ENCODE data around the gene ACBD6. TPM values are rescaled to one million over a fixed set of nuclear protein-coding genes. Genes with fewer than 3 reads are reported as not detected.

The ACBD6 gene
- total and polyA plus RNA-seq, 2 donors (not counting 1 experiment from before 2014, with no cell fraction given): 52.9 to 80.9 TPM

GRCh38 chr1:180280617-180281016, 221.8 kb downstream of the ACBD6 start:
- no peaks in the 10 kb centered on the region for H3K27me3 Mint-ChIP-seq
- no peaks in the 10 kb centered on the region for H3K9me3 Mint-ChIP-seq (ENCODE audit: insufficient read depth)
- Histone ChIP-seq H3K4me3 (ENCODE audit: control extremely low read depth in 1 of 5, extremely low read depth in 1 of 5, insufficient read depth in 1 of 5, low read depth in 2 of 5, low read length in 4 of 5) (no peak overlapping the region), H3K27me3 (replicated peaks in 1 of 4; ENCODE audit: control extremely low read depth in 1 of 4, control insufficient read depth in 3 of 4, insufficient read depth in 4 of 4, low read length in 3 of 4) (no peaks in the 10 kb centered on the region), H3K9me3 (ENCODE audit: control extremely low read depth in 1 of 3, control insufficient read depth in 2 of 3, insufficient read depth in 1 of 3, low read length in 2 of 3) (no peaks in the 10 kb centered on the region), H3K9ac (ENCODE audit: low read length) (no peak overlapping the region), H3K4me2 (replicated peaks; ENCODE audit: low read depth, low read length, poor library complexity, severe bottlenecking) (no peak overlapping the region), H2AFZ (ENCODE audit: insufficient read depth, low read depth, low read length, poor library complexity, severe bottlenecking) (no peak overlapping the region), H3K27ac (ENCODE audit: low read length in 2 of 2) (no peak overlapping the region), H3K79me2 (ENCODE audit: control insufficient read depth, insufficient read depth, low read length) (no peaks in the 10 kb centered on the region), H3K36me3 (replicated peaks in 1 of 2; ENCODE audit: control extremely low read depth in 1 of 2, control insufficient read depth in 1 of 2, extremely low read depth in 1 of 2, insufficient read depth in 2 of 2, low read length in 1 of 2) (peaks cover 5 to 13% of the 10 kb centered on the region in 2 experiments), H4K20me1 (ENCODE audit: control insufficient read depth, insufficient read depth, low read length, poor library complexity, severe bottlenecking) (no peaks in the 10 kb centered on the region), H3K4me1 (ENCODE audit: control insufficient read depth in 2 of 2, insufficient read depth in 2 of 2, low read length in 2 of 2) (peaks cover 0 to 7% of the 10 kb centered on the region in 2 donors)
- ChIA-PET CTCF (no interaction called here), POLR2A (no interaction called here)
- H3K4me3 Mint-ChIP-seq: no peak overlapping the region
- peaks cover 2% of the 10 kb centered on the region for H3K4me1 Mint-ChIP-seq
- intact Hi-C loops (cut with micrococcal nuclease): no loop called here
- no peak overlapping the region for H3K27ac Mint-ChIP-seq
- ATAC-seq (ENCODE audit: low read depth) (no peak), DNase-seq (no peak)
- no CpG with 5 or more reads among the region's 2 CpGs for WGBS (ENCODE audit: insufficient coverage)
- no peak for TF ChIP-seq EZH2 (IDR thresholded peaks at IDR 0.05; ENCODE audit: borderline replicate concordance, insufficient read depth, low read depth, low read length, poor library complexity, severe bottlenecking)
- TF ChIP-seq, protein P1, sequence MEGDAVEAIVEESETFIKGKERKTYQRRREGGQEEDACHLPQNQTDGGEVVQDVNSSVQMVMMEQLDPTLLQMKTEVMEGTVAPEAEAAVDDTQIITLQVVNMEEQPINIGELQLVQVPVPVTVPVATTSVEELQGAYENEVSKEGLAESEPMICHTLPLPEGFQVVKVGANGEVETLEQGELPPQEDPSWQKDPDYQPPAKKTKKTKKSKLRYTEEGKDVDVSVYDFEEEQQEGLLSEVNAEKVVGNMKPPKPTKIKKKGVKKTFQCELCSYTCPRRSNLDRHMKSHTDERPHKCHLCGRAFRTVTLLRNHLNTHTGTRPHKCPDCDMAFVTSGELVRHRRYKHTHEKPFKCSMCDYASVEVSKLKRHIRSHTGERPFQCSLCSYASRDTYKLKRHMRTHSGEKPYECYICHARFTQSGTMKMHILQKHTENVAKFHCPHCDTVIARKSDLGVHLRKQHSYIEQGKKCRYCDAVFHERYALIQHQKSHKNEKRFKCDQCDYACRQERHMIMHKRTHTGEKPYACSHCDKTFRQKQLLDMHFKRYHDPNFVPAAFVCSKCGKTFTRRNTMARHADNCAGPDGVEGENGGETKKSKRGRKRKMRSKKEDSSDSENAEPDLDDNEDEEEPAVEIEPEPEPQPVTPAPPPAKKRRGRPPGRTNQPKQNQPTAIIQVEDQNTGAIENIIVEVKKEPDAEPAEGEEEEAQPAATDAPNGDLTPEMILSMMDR (IDR thresholded peaks at IDR 0.05): no peak

DNA sequence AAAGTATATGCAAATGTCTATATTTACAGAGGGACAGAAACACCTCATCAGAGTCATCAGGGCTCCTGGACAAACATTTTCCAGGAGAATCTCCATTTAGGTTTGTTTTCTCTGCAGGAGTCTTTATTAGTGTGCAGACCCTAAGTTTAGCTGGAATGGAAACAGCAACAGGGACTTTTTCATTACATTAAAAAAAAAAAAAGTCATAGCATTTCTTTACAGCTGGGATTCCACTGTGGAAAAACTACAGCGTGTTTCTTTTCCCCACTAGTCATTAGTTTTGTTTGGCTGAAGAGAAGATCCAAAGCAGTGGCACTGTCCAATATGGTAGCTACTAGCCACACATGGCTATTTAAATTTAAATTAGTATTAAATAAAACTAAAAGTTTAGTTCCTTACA, 222.7 kb downstream of the ACBD6 start:
- Histone ChIP-seq H2AFZ (ENCODE audit: insufficient read depth, low read depth, low read length, poor library complexity, severe bottlenecking) (no peak overlapping the region), H3K4me3 (ENCODE audit: control extremely low read depth in 1 of 5, extremely low read depth in 1 of 5, insufficient read depth in 1 of 5, low read depth in 2 of 5, low read length in 4 of 5) (no peak overlapping the region), H3K79me2 (ENCODE audit: control insufficient read depth, insufficient read depth, low read length) (no peaks in the 10 kb centered on the region), H3K4me2 (replicated peaks; ENCODE audit: low read depth, low read length, poor library complexity, severe bottlenecking) (no peak overlapping the region), H3K9ac (ENCODE audit: low read length) (no peak overlapping the region), H3K36me3 (replicated peaks in 1 of 2; ENCODE audit: control extremely low read depth in 1 of 2, control insufficient read depth in 1 of 2, extremely low read depth in 1 of 2, insufficient read depth in 2 of 2, low read length in 1 of 2) (peaks cover 5 to 21% of the 10 kb centered on the region in 2 experiments), H3K27me3 (replicated peaks in 1 of 4; ENCODE audit: control extremely low read depth in 1 of 4, control insufficient read depth in 3 of 4, insufficient read depth in 4 of 4, low read length in 3 of 4) (no peaks in the 10 kb centered on the region), H4K20me1 (ENCODE audit: control insufficient read depth, insufficient read depth, low read length, poor library complexity, severe bottlenecking) (no peaks in the 10 kb centered on the region), H3K9me3 (ENCODE audit: control extremely low read depth in 1 of 3, control insufficient read depth in 2 of 3, insufficient read depth in 1 of 3, low read length in 2 of 3) (no peaks in the 10 kb centered on the region), H3K4me1 (ENCODE audit: control insufficient read depth in 2 of 2, insufficient read depth in 2 of 2, low read length in 2 of 2) (peaks cover 0 to 7% of the 10 kb centered on the region in 2 donors), H3K27ac (ENCODE audit: low read length in 2 of 2) (no peak overlapping the region)
- Mint-ChIP-seq H3K27ac (no peak overlapping the region), H3K9me3 (ENCODE audit: insufficient read depth) (no peaks in the 10 kb centered on the region), H3K4me3 (no peak overlapping the region), H3K4me1 (peaks cover 2% of the 10 kb centered on the region), H3K27me3 (no peaks in the 10 kb centered on the region)
- CTCF ChIA-PET: no interaction called here
- no CpG with 5 or more reads among the region's 1 CpG for WGBS (ENCODE audit: insufficient coverage)
- TF ChIP-seq, protein P1 (IDR thresholded peaks at IDR 0.05): no peak
- TF ChIP-seq EZH2 (IDR thresholded peaks at IDR 0.05; ENCODE audit: borderline replicate concordance, insufficient read depth, low read depth, low read length, poor library complexity, severe bottlenecking): no peak
- ATAC-seq (ENCODE audit: low read depth): no peak
- no peak for DNase-seq
- intact Hi-C loops (cut with micrococcal nuclease): no loop called here
- POLR2A ChIA-PET: no interaction called here

Data from B cell (primary cell).